Activated CD4-positive, alpha-beta T cell treated with anti-CD3 and anti-CD28 coated beads, Interleukin-2, amount 50 U/mL, for 48 hours (primary cell): Measurements from ENCODE around the gene PBX2.
"Not testable (repeated sequence)": the region's sequence is repeated elsewhere in the genome, so short reads cannot be mapped to it uniquely, and the experiment has no call there.

Experiments
- DNase-seq, 2 experiments: peaks; one replicate each; pipeline ENCODE4 v3.0.0-alpha.2; 2020

The PBX2 gene

GRCh38 chr6:32186151-32186840 is 3.7 kb downstream of the PBX2 start:
- not testable (repeated sequence) for DNase-seq

- peak; percentile 72 to 78 for DNase-seq
Measured at GRCh38 chr6:32185681-32186131, 4.3 kb downstream of the PBX2 start.

- no peak for DNase-seq
Measured at GRCh38 chr6:32184084-32184640, 5.8 kb downstream of the PBX2 start, which contains the start of gene AGER. Gene AGER (minus strand): TSS chr6:32184253. CDS start chr6:32184222, 31 bp downstream.

- DNase-seq = no peak
Measured at GRCh38 chr6:32183483-32184083, 6.4 kb downstream of the PBX2 start.

GRCh38 chr6:32183030-32183429 is 7.0 kb downstream of the PBX2 start:
- no peak for DNase-seq

- no peak for DNase-seq
Measured at GRCh38 chr6:32182555-32182981, 7.4 kb downstream of the PBX2 start.

- no peak for DNase-seq
Measured at GRCh38 chr6:32181915-32182529, 8.0 kb downstream of the PBX2 start.

- DNase-seq = no peak
Measured at GRCh38 chr6:32181148-32181702, 8.8 kb downstream of the PBX2 start.

- DNase-seq = no peak
Measured at GRCh38 chr6:32179766-32180405, 10.1 kb downstream of the PBX2 start.

GRCh38 chr6:32178547-32179440 is 11.2 kb downstream of the PBX2 start:
- no peak for DNase-seq

- peak; percentile 89 to 93 for DNase-seq
Measured at GRCh38 chr6:32177788-32178546, 12.0 kb downstream of the PBX2 start, which contains the start of gene RNF5. Gene RNF5 (plus strand): TSS chr6:32178405. CDS start chr6:32178512, 107 bp downstream.

- DNase-seq = peak in 1 of 2 experiments; percentile 54
Measured at GRCh38 chr6:32177183-32177787, 12.7 kb downstream of the PBX2 start.

GRCh38 chr6:32176476-32177182 is 13.4 kb downstream of the PBX2 start:
- DNase-seq = no peak

- DNase-seq = peak; percentile 99
Measured at GRCh38 chr6:32175711-32176475, 14.1 kb downstream of the PBX2 start, which contains the start of gene AGPAT1. Gene AGPAT1 (minus strand): TSS chr6:32176084. CDS start chr6:32171496, 4,588 bp downstream.

- DNase-seq = no peak
Measured at GRCh38 chr6:32175322-32175710, 14.7 kb downstream of the PBX2 start.

- no peak for DNase-seq
Measured at GRCh38 chr6:32174416-32174815, 15.6 kb downstream of the PBX2 start.

- DNase-seq = no peak
Measured at GRCh38 chr6:32173051-32173727, 16.8 kb downstream of the PBX2 start.

GRCh38 chr6:32171234-32171633 is 18.8 kb downstream of the PBX2 start:
- DNase-seq = no peak
